Neuron (in vitro differentiated cells): Measurements from ENCODE around the gene TMEM185A.
"Not testable (repeated sequence)": the region's sequence is repeated elsewhere in the genome, so short reads cannot be mapped to it uniquely, and the experiment has no call there.

Experiments
- H2AFZ ChIP-seq: one replicate; pipeline ENCODE4 v1.6.1; 2013; ENCODE audit warnings: low read depth, mild to moderate bottlenecking, inconsistent platforms, low read length, moderate library complexity
- H3K27me3 ChIP-seq: one replicate; pipeline ENCODE4 v1.6.1; 2013; ENCODE audit warnings: low read length; ENCODE audit not compliant: insufficient read depth
- H3K36me3 ChIP-seq: one replicate; pipeline ENCODE4 v1.6.1; 2013; ENCODE audit warnings: low read length; ENCODE audit not compliant: insufficient read depth
- H3K4me1 ChIP-seq: one replicate; pipeline ENCODE4 v1.6.1; 2013; ENCODE audit warnings: low read length; ENCODE audit not compliant: insufficient read depth
- H3K4me3 ChIP-seq: 2 replicates; pipeline ENCODE4 v1.5.1; 2013; ENCODE audit warnings: mild to moderate bottlenecking, low read length, moderate library complexity
- H3K9me3 ChIP-seq: one replicate; pipeline ENCODE4 v1.6.1; 2013; ENCODE audit warnings: low read length

The TMEM185A gene

GRCh38 chrX:149641432-149641831 lies 9.8 kb upstream of the TMEM185A start:
- no peak overlapping the region for H2AFZ ChIP-seq

DNA sequence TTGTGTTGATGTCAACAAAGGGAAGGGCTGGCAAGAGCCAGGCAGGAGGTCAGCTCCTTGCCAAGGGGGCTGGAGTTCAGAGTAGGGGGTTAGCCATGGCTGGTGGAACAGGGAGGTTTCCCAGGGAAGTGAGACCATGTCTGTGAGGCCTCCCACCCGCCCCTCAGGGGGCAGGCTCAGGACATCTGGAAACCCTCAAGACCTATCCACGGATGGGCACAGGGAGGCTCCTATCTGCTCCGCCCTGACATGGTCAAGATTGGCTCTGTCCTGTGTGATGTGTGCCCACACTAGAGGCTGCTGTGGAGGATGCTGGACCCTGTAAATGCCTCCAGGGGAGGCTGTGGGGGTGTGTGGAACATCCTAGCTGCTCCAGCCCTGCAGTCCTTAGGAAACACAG lies 8.0 kb upstream of the TMEM185A start:
- H3K27me3 ChIP-seq: peaks cover 16% of the 10 kb centered on the region
- no peak overlapping the region for H3K4me3 ChIP-seq
- H3K9me3 ChIP-seq: no peaks in the 10 kb centered on the region
- H3K4me1 ChIP-seq: no peaks in the 10 kb centered on the region
- no peak overlapping the region for H2AFZ ChIP-seq
- H3K36me3 ChIP-seq: no peaks in the 10 kb centered on the region

More at GRCh38 chrX:149641432-149641831, 9.8 kb upstream of the TMEM185A start:
- H3K4me1 ChIP-seq: no peaks in the 10 kb centered on the region
- no peak overlapping the region for H3K4me3 ChIP-seq
- no peaks in the 10 kb centered on the region for H3K36me3 ChIP-seq
- peaks cover 15% of the 10 kb centered on the region for H3K27me3 ChIP-seq
- H3K9me3 ChIP-seq: no peaks in the 10 kb centered on the region

DNA sequence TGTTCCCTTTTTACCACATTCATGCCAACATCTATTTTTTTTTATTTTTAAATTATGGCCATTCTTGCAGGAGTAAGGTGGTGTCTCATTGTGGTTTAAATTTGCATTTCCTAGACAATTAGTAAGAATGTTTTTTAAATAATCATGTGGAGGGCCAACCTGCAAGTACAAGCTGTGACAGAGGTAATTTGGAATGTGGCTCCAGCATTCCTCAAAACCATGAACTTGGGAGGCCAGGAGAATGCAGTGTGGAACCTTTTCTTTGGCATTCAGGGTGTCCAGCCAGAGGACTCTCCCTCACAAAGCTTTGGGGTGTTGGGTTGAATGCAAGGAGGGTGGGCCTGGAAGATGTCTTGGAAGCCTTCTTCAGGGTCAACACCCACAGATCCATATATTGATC lies 7.3 kb upstream of the TMEM185A start:
- Histone ChIP-seq H3K36me3 (no peaks in the 10 kb centered on the region), H3K4me1 (no peaks in the 10 kb centered on the region), H3K4me3 (no peak overlapping the region), H3K9me3 (no peaks in the 10 kb centered on the region), H3K27me3 (peaks cover 16% of the 10 kb centered on the region), H2AFZ (no peak overlapping the region)

- no peaks in the 10 kb centered on the region for H3K9me3 ChIP-seq
- peaks cover 3% of the 10 kb centered on the region for H3K4me1 ChIP-seq
- H3K36me3 ChIP-seq: no peaks in the 10 kb centered on the region
- peaks cover 13% of the 10 kb centered on the region for H3K27me3 ChIP-seq
- no peak overlapping the region for H3K4me3 ChIP-seq
- no peak overlapping the region for H2AFZ ChIP-seq
Measured at GRCh38 chrX:149633511-149633910, 1.9 kb upstream of the TMEM185A start.

DNA sequence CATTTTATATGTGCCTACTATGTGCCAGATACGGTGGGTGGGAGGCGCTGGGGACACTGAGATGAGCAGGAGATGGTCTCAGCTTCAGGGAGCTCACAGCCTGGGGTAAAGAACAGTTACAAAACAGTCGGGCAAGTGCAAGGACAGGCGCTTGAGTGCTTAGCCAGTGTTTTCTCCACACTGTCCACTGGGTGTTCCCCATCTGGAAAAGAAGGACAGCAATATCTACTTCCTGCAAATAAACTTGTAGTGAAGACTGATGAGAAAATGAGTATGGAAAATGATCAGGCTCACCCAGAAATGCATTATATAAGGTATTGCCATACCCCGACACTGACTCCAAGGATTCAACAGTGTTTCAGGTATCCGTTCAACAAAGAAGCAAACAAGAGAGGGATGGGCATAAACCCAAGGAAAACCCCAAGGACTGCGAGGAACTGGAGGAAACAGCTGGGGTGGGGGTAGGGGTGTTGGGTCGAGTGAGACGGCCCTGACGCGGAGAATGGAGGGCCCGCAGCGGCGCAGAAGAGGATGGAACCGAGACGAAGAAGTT lies 835 bp downstream of the TMEM185A start:
- Histone ChIP-seq H3K4me3 (peak overlapping the region; percentile 69), H3K4me1 (peaks cover 3% of the 10 kb centered on the region), H3K9me3 (no peaks in the 10 kb centered on the region), H2AFZ (no peak overlapping the region), H3K27me3 (peaks cover 13% of the 10 kb centered on the region), H3K36me3 (no peaks in the 10 kb centered on the region)

GRCh38 chrX:149629730-149630387 lies 1.7 kb downstream of the TMEM185A start:
- no peak overlapping the region for H2AFZ ChIP-seq
- H3K27me3 ChIP-seq: peaks cover 8% of the 10 kb centered on the region
- H3K4me1 ChIP-seq: peaks cover 3% of the 10 kb centered on the region
- no peaks in the 10 kb centered on the region for H3K36me3 ChIP-seq
- no peaks in the 10 kb centered on the region for H3K9me3 ChIP-seq
- peak overlapping the region; percentile 69 for H3K4me3 ChIP-seq

DNA sequence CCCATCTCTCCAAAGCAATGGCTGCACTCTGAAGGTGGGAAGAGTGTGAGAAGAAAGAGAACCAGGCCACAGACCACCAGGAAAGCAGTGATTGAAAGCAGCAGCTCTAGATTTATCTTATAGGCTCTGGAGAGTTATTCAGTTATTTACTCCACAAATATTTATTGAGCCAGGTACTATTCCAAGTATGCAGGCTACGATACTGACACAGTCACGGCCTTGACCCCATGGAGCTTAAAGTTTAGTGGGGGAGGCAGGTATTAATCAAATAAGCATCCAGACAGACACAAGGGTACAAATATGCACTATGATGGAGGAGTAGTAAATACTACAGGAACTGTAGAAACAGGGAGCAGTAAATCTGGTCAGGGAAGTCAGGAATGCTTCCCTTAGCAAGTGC lies 2.8 kb downstream of the TMEM185A start:
- Histone ChIP-seq H3K27me3 (peaks cover 8% of the 10 kb centered on the region), H3K9me3 (no peaks in the 10 kb centered on the region)

DNA sequence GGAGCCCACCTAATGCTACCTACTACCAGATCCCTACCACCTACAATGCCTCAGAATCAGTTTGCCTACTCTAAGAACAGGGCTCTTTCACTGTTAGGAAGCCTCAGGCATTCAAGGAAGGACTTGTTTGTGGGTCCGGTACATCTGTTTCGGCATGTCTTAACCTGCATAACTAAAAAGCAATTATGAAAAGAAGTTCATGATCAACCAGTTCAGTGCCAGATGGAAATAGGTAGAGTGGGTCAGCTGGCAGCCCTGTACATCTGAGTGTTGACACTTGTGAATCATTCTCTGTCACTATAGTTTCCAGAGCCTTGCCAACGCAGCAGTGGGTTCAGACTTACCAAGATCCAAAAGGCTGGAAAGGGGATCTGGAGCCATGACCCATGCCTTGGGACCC lies 3.3 kb downstream of the TMEM185A start:
- peaks cover 3% of the 10 kb centered on the region for H3K4me1 ChIP-seq
- no peaks in the 10 kb centered on the region for H3K36me3 ChIP-seq
- H3K4me3 ChIP-seq: no peak overlapping the region
- no peak overlapping the region for H2AFZ ChIP-seq
- H3K27me3 ChIP-seq: peaks cover 8% of the 10 kb centered on the region
- no peaks in the 10 kb centered on the region for H3K9me3 ChIP-seq

More for the DNA sequence above, 2.8 kb downstream of the TMEM185A start:
- Histone ChIP-seq H3K4me3 (no peak overlapping the region), H3K4me1 (peaks cover 3% of the 10 kb centered on the region), H3K36me3 (no peaks in the 10 kb centered on the region), H2AFZ (no peak overlapping the region)

- H3K36me3 ChIP-seq, H3K4me1 ChIP-seq, H3K9me3 ChIP-seq, H3K4me3 ChIP-seq, H2AFZ ChIP-seq, H3K27me3 ChIP-seq: not testable (repeated sequence)
Measured at GRCh38 chrX:149626829-149627228, 4.8 kb downstream of the TMEM185A start.

- H3K27me3 ChIP-seq, H3K4me3 ChIP-seq, H3K36me3 ChIP-seq, H2AFZ ChIP-seq, H3K9me3 ChIP-seq, H3K4me1 ChIP-seq: not testable (repeated sequence)
Measured at GRCh38 chrX:149619662-149620061, 11.9 kb downstream of the TMEM185A start.

GRCh38 chrX:149618871-149619270 lies 12.7 kb downstream of the TMEM185A start:
- Histone ChIP-seq H3K4me1 (peaks cover 2% of the 10 kb centered on the region), H3K36me3 (no peaks in the 10 kb centered on the region), H3K27me3 (no peaks in the 10 kb centered on the region), H3K4me3 (no peak overlapping the region), H3K9me3 (no peaks in the 10 kb centered on the region), H2AFZ (no peak overlapping the region)

DNA sequence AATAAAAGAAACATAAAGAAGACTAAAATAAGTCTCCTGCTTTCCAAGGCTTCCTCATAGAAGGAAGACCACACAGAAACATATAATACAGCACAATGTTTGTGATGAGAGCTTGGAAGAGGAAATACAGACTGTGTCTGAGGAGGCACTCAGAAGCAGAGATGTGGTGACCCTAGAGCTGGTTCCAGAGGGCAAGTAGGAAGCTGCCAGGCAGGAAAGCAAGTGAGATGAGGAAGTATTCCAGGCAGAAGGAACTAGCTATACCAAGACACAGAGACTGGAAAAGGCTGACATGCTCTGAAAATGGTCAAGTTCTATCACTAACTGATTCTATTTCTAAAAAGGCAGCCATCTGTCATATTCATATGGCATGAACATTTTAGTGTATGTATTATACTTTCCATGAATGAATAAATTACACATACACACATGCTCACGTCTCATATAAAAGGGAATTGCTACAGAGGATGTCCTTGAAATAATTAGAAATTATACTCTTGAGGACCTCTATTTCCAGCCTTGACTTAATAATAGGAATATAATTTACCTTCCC lies 19.9 kb downstream of the TMEM185A start:
- H2AFZ ChIP-seq: no peak overlapping the region
- H3K36me3 ChIP-seq: peaks cover 7% of the 10 kb centered on the region
- H3K27me3 ChIP-seq: no peaks in the 10 kb centered on the region
- peaks cover 3% of the 10 kb centered on the region for H3K4me1 ChIP-seq
- no peak overlapping the region for H3K4me3 ChIP-seq
- no peaks in the 10 kb centered on the region for H3K9me3 ChIP-seq

DNA sequence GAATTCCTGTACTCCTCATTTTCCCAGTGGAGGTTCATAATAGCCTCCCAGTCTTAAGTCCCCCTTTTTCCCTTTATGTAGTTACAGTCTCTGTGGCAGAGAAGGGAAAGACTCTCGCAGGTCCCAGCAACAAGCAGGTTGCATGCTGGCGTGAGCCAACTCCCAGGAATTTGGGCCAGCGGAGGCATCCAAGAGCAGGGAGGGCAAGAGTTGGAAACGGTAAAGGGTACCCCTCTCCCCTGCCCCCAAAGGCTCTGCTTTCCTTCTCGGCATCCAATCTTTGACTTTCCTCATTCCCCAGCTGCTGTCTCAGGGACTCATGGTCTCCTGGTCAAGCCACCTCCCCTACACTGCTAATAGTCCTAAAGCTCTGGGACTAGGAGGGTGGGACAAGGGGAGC lies 21.1 kb downstream of the TMEM185A start:
- Histone ChIP-seq H2AFZ (no peak overlapping the region), H3K36me3 (peaks cover 11% of the 10 kb centered on the region), H3K4me1 (peaks cover 3% of the 10 kb centered on the region), H3K4me3 (no peak overlapping the region), H3K27me3 (no peaks in the 10 kb centered on the region), H3K9me3 (no peaks in the 10 kb centered on the region)

DNA sequence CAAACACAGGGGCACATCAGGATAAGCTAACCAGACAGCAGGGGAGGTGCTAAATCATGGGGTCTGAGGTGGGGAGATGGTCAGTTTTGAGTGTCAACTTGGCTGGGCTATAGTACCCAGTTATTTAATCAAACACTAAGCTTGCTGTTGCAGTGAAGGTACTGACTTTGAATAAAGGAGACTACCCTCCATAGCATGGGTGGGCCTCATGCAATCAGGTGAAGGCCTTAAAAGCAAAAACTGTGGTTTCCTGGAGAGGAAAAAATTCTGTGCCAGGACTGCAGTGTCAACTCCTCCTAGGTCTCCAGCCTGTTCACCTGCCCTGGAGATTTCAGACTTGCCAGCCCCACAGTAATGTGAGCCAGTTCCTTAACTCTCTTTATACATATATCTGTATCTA lies 23.9 kb downstream of the TMEM185A start:
- H3K27me3 ChIP-seq: no peaks in the 10 kb centered on the region
- no peaks in the 10 kb centered on the region for H3K9me3 ChIP-seq
- H3K36me3 ChIP-seq: peaks cover 11% of the 10 kb centered on the region
- H3K4me3 ChIP-seq: no peak overlapping the region
- H2AFZ ChIP-seq: no peak overlapping the region
- no peaks in the 10 kb centered on the region for H3K4me1 ChIP-seq
